Naive thymus-derived CD4-positive, alpha-beta T cell (primary cell): Measurements from ENCODE around the gene KCTD5. TPM values are rescaled to one million over a fixed set of nuclear protein-coding genes. Genes with fewer than 3 reads are reported as not detected.

Experiments
- polyA plus RNA-seq, 2 donors: library from polyadenylated mRNA; unstranded; fragments of 300-500 nt; fragmentation: Illumina TruSeq; gene quantifications; one replicate each; pipeline ENCODE4 v1.2.3, GENCODE V29; 2021
- total RNA-seq, 6 experiments: library from RNA in 5 of 6; stranded (reverse) in 5 of 6; gene quantifications; 1 replicate in 5 of 6; 2 replicates in 1 of 6; pipeline ENCODE4 v1.2.3 and lab custom pipeline; 2021 to 2026

The KCTD5 gene
- total and polyA plus RNA-seq, 7 experiments from 2014 or later: 15.7 to 37.5 (median 24.6) TPM

Other genes starting within 250 kb of the KCTD5 start
- gene TEDC2, start 222.4 kb upstream of the KCTD5 start, total RNA-seq: 10 to 100 TPM in 1 of 5 experiments, 1 to 10 TPM in 1, under 1 TPM in 2, not detected in 1; 0.32 to 16.7 (median 0.71) TPM
- gene TEDC2, start 222.4 kb upstream of the KCTD5 start, polyA plus RNA-seq: under 1 TPM; 0.39 to 0.84 TPM
- not detected for gene NTN3, start 211.2 kb upstream of the KCTD5 start, total RNA-seq
- gene NTN3, start 211.2 kb upstream of the KCTD5 start, polyA plus RNA-seq: not detected
- 10 to 100 TPM in 2 of 5 experiments, 1 to 10 TPM in 3; 5.4 to 13.5 (median 9.2) TPM for gene TBC1D24, start 207.4 kb upstream of the KCTD5 start, total RNA-seq
- 1 to 10 TPM; 1.7 to 2.5 TPM for gene TBC1D24, start 207.4 kb upstream of the KCTD5 start, polyA plus RNA-seq
- gene ATP6V0C, start 168.6 kb upstream of the KCTD5 start, total RNA-seq: 100 to 1,000 TPM in 4 of 5 experiments, 10 to 100 TPM in 1; 98.2 to 303 (median 113) TPM
- 10 to 100 TPM; 76.5 to 96.9 TPM for gene ATP6V0C, start 168.6 kb upstream of the KCTD5 start, polyA plus RNA-seq
- 100 to 1,000 TPM in 4 of 5 experiments, 10 to 100 TPM in 1; 60.0 to 258 (median 112) TPM for gene AMDHD2, start 162.2 kb upstream of the KCTD5 start, total RNA-seq
- 10 to 100 TPM; 15.0 to 22.5 TPM for gene AMDHD2, start 162.2 kb upstream of the KCTD5 start, polyA plus RNA-seq
- 1 to 10 TPM in 3 of 5 experiments, not detected in 2; 1.4 to 3.3 (median 2.8) TPM for gene CEMP1, start 151.1 kb upstream of the KCTD5 start, total RNA-seq
- 1 to 10 TPM; 3.7 to 7.3 TPM for gene CEMP1, start 151.1 kb upstream of the KCTD5 start, polyA plus RNA-seq
- 10 to 100 TPM; 52.2 to 71.5 (median 58.3) TPM for gene PDPK1, start 144.5 kb upstream of the KCTD5 start, total RNA-seq
- 10 to 100 TPM; 30.7 to 43.5 TPM for gene PDPK1, start 144.5 kb upstream of the KCTD5 start, polyA plus RNA-seq
- 1 to 10 TPM in 2 of 5 experiments, under 1 TPM in 3; 0.32 to 1.6 (median 0.98) TPM for gene PRSS27, start 37.7 kb downstream of the KCTD5 start, total RNA-seq
- gene PRSS27, start 37.7 kb downstream of the KCTD5 start, polyA plus RNA-seq: under 1 TPM in 1 of 2 donors, not detected in 1; 0.39 TPM
- 1,000 to 10,000 TPM in 4 of 5 experiments, 100 to 1,000 TPM in 1; 590 to 1,259 (median 1,020) TPM for gene SRRM2, start 70.1 kb downstream of the KCTD5 start, total RNA-seq
- 100 to 1,000 TPM in 1 of 2 donors, 10 to 100 TPM in 1; 52.1 to 119 TPM for gene SRRM2, start 70.1 kb downstream of the KCTD5 start, polyA plus RNA-seq
- gene ELOB, start 94.8 kb downstream of the KCTD5 start, total RNA-seq: 100 to 1,000 TPM in 2 of 5 experiments, 10 to 100 TPM in 3; 65.3 to 242 (median 99.3) TPM
- 100 to 1,000 TPM; 136 to 252 TPM for gene ELOB, start 94.8 kb downstream of the KCTD5 start, polyA plus RNA-seq
- gene PRSS33, start 105.0 kb downstream of the KCTD5 start, total RNA-seq: under 1 TPM in 1 of 5 experiments, not detected in 4; 0.19 TPM
- gene PRSS33, start 105.0 kb downstream of the KCTD5 start, polyA plus RNA-seq: not detected
- not detected for gene PRSS41, start 115.9 kb downstream of the KCTD5 start, total RNA-seq
- not detected for gene PRSS41, start 115.9 kb downstream of the KCTD5 start, polyA plus RNA-seq
- 1 to 10 TPM in 4 of 5 experiments, not detected in 1; 1.1 to 7.9 (median 1.4) TPM for gene PRSS21, start 134.7 kb downstream of the KCTD5 start, total RNA-seq
- 10 to 100 TPM in 1 of 2 donors, 1 to 10 TPM in 1; 1.9 to 11.2 TPM for gene PRSS21, start 134.7 kb downstream of the KCTD5 start, polyA plus RNA-seq
- 10 to 100 TPM in 1 of 5 experiments, 1 to 10 TPM in 1, not detected in 3; 2.3 to 17.2 TPM for gene ZG16B, start 147.8 kb downstream of the KCTD5 start, total RNA-seq
- gene ZG16B, start 147.8 kb downstream of the KCTD5 start, polyA plus RNA-seq: not detected
- under 1 TPM in 2 of 5 experiments, not detected in 3; 0.59 to 0.72 TPM for gene PRSS22, start 175.6 kb downstream of the KCTD5 start, total RNA-seq
- not detected for gene PRSS22, start 175.6 kb downstream of the KCTD5 start, polyA plus RNA-seq
- gene FLYWCH2, start 200.7 kb downstream of the KCTD5 start, total RNA-seq: 10 to 100 TPM; 13.6 to 30.4 (median 24.0) TPM
- gene FLYWCH2, start 200.7 kb downstream of the KCTD5 start, polyA plus RNA-seq: 10 to 100 TPM; 24.8 to 26.8 TPM
- gene FLYWCH1, start 229.4 kb downstream of the KCTD5 start, total RNA-seq: 100 to 1,000 TPM in 2 of 5 experiments, 10 to 100 TPM in 3; 48.6 to 149 (median 87.0) TPM
- gene FLYWCH1, start 229.4 kb downstream of the KCTD5 start, polyA plus RNA-seq: 10 to 100 TPM; 12.4 to 30.0 TPM